MM.1S (cell line): ENCODE results near the gene TLK1.

Source experiments
- DNase-seq: peaks from one replicate; pipeline ENCODE4 v3.0.0-alpha.2; 2015
- H2AFZ ChIP-seq: fragments of 300-600 bp; sonication (generic); 2 replicates; pipeline ENCODE4 v1.6.0; 2016; ENCODE audit warnings: antibody characterized with exemption, low read length
- H3F3A ChIP-seq: fragments of 300-600 bp; sonication (generic); 2 replicates; pipeline ENCODE4 v1.6.1; 2016; ENCODE audit warnings: mild to moderate bottlenecking, antibody characterized with exemption, low read length, moderate library complexity, mixed read lengths; ENCODE audit not compliant: insufficient read depth
- H3K27ac ChIP-seq: fragments of 300-600 bp; sonication (generic); 2 replicates; pipeline ENCODE4 v1.5.1; 2016; ENCODE audit warnings: mild to moderate bottlenecking, low read length
- H3K27me3 ChIP-seq: fragments of 300-600 bp; sonication (generic); replicated peaks from 2 replicates; pipeline ENCODE4 v1.6.0; 2016; ENCODE audit warnings: low read length; ENCODE audit not compliant: insufficient read depth
- H3K36me3 ChIP-seq: fragments of 300-600 bp; sonication (generic); replicated peaks from 2 replicates; pipeline ENCODE4 v1.6.1; 2016; ENCODE audit warnings: mild to moderate bottlenecking, low read length, mixed read lengths; ENCODE audit not compliant: insufficient read depth
- H3K4me1 ChIP-seq: fragments of 300-600 bp; sonication (generic); 2 replicates; pipeline ENCODE4 v1.6.1; 2016; ENCODE audit warnings: low read length, mixed read lengths
- H3K4me2 ChIP-seq: fragments of 300-600 bp; sonication (generic); 2 replicates; pipeline ENCODE4 v1.6.0; 2016; ENCODE audit warnings: low read depth, low read length
- H3K4me3 ChIP-seq: fragments of 300-600 bp; sonication (generic); 2 replicates; pipeline ENCODE4 v1.5.1; 2016; ENCODE audit warnings: low read length, mixed read lengths
- H3K79me2 ChIP-seq: fragments of 300-600 bp; sonication (generic); 2 replicates; pipeline ENCODE4 v1.6.1; 2016; ENCODE audit warnings: mixed run types, low read length, mixed read lengths
- H3K9ac ChIP-seq: fragments of 300-600 bp; sonication (generic); 2 replicates; pipeline ENCODE4 v1.6.1; 2016; ENCODE audit warnings: low read length, mixed read lengths
- H3K9me2 ChIP-seq: fragments of 300-600 bp; sonication (generic); replicated peaks from 2 replicates; pipeline ENCODE4 v1.6.1; 2016; ENCODE audit warnings: mild to moderate bottlenecking, low read length, mixed read lengths; ENCODE audit not compliant: insufficient read depth
- H3K9me3 ChIP-seq: fragments of 300-600 bp; sonication (generic); replicated peaks from 2 replicates; pipeline ENCODE4 v1.6.1; 2016; ENCODE audit warnings: mild to moderate bottlenecking, low read length, mixed read lengths; ENCODE audit not compliant: insufficient read depth
- H4K20me1 ChIP-seq: fragments of 300-600 bp; sonication (generic); 2 replicates; pipeline ENCODE4 v1.6.1; 2016; ENCODE audit warnings: mild to moderate bottlenecking, low read length, moderate library complexity, mixed read lengths; ENCODE audit not compliant: insufficient read depth
- CTCF ChIP-seq: fragments of 300-600 bp; sonication (generic); IDR thresholded peaks from 2 replicates; pipeline ENCODE4 v1.5.1; 2016; ENCODE audit warnings: antibody characterized with exemption, low read length, mixed read lengths
- EZH2 ChIP-seq: fragments of 300-600 bp; sonication (generic); optimal IDR thresholded peaks from 2 replicates; pipeline ENCODE3; 2017; ENCODE audit warnings: low read depth, mild to moderate bottlenecking, antibody characterized with exemption, low read length, mixed read lengths
- EZH2phosphoT487 ChIP-seq: fragments of 300-600 bp; sonication (generic); IDR thresholded peaks from 2 replicates; pipeline ENCODE4 v1.6.1; 2018; ENCODE audit warnings: antibody characterized with exemption, low read length

The TLK1 gene

GRCh38 chr2:171160119-171160955 lies at the start of gene TLK1:
Gene TLK1 (minus strand): TSS chr2:171160893. CDS start chr2:171160428, 465 bp downstream.
- peaks cover 30% of the 10 kb centered on the region for H4K20me1 ChIP-seq
- DNase-seq: peak; percentile 78
- TF ChIP-seq CTCF (no peak), EZH2 (no peak)
- H3K4me2 ChIP-seq: peak within 1 kb of the TSS; percentile 94
- H3K27me3 ChIP-seq: no peaks in the 10 kb centered on the region
- H3K27ac ChIP-seq: peak within 1 kb of the TSS; percentile 89
- peak within 1 kb of the TSS; percentile 88 for H2AFZ ChIP-seq
- H3K9me2 ChIP-seq: no peaks in the 10 kb centered on the region
- no peaks in the 10 kb centered on the region for H3K36me3 ChIP-seq
- H3K79me2 ChIP-seq: peaks cover 49% of the 10 kb centered on the region
- H3K4me1 ChIP-seq: peaks cover 32% of the 10 kb centered on the region
- peak within 1 kb of the TSS; percentile 83 for H3K9ac ChIP-seq
- peak within 1 kb of the TSS; percentile 89 for H3K4me3 ChIP-seq
- no peaks in the 10 kb centered on the region for H3K9me3 ChIP-seq
- peaks cover 31% of the 10 kb centered on the region for H3F3A ChIP-seq

- Histone ChIP-seq H2AFZ (peak overlapping the region; percentile 49; the same call in 1 of the 2 replicates), H3K9me3 (no peaks in the 10 kb centered on the region), H4K20me1 (no peaks in the 10 kb centered on the region), H3K4me2 (peak overlapping the region; percentile 40; the same call in 1 of the 2 replicates), H3K27me3 (no peaks in the 10 kb centered on the region), H3K27ac (peak overlapping the region; percentile 17; the same call in 1 of the 2 replicates), H3K9me2 (no peaks in the 10 kb centered on the region), H3K4me1 (peaks cover 7% of the 10 kb centered on the region; the same call in 1 of the 2 replicates), H3K4me3 (peak overlapping the region; percentile 41), H3K79me2 (no peaks in the 10 kb centered on the region), H3F3A (peaks cover 6% of the 10 kb centered on the region; the same call in 1 of the 2 replicates), H3K9ac (no peak overlapping the region), H3K36me3 (no peaks in the 10 kb centered on the region)
- no peak for DNase-seq
- TF ChIP-seq EZH2phosphoT487: no peak
- TF ChIP-seq EZH2: no peak
- TF ChIP-seq CTCF: no peak
Measured at GRCh38 chr2:171210216-171210863, 49.6 kb upstream of the TLK1 start.

- no peaks in the 10 kb centered on the region for H3K79me2 ChIP-seq
Measured at GRCh38 chr2:171208657-171209056, 48.0 kb upstream of the TLK1 start.

More at GRCh38 chr2:171208657-171209056, 48.0 kb upstream of the TLK1 start:
- no peaks in the 10 kb centered on the region for H3K9me2 ChIP-seq
- peaks cover 6% of the 10 kb centered on the region; the same call in 1 of the 2 replicates for H3F3A ChIP-seq
- TF ChIP-seq EZH2 (no peak), CTCF (no peak), EZH2phosphoT487 (no peak)
- H3K4me3 ChIP-seq: no peak overlapping the region
- no peak overlapping the region for H2AFZ ChIP-seq
- no peak overlapping the region for H3K4me2 ChIP-seq
- H3K36me3 ChIP-seq: no peaks in the 10 kb centered on the region
- H3K4me1 ChIP-seq: peaks cover 7% of the 10 kb centered on the region; the same call in 1 of the 2 replicates
- no peaks in the 10 kb centered on the region for H3K9me3 ChIP-seq
- no peak for DNase-seq
- no peaks in the 10 kb centered on the region for H4K20me1 ChIP-seq
- H3K27ac ChIP-seq: no peak overlapping the region
- H3K27me3 ChIP-seq: no peaks in the 10 kb centered on the region
- no peak overlapping the region for H3K9ac ChIP-seq
